C4-2B (cell line): ENCODE measurements around the gene UBN1.

ENCODE experiments used
- ZFX ChIP-seq: fragments of 450-650 bp; IDR thresholded peaks from 2 replicates; pipeline ENCODE4 v1.6.1; 2017
- TF ChIP-seq, protein P1 (sequence below): fragments of 450-650 bp; conservative IDR thresholded peaks from 2 replicates; pipeline ENCODE4 v1.5.1; 2017; ENCODE audit warnings: mild to moderate bottlenecking

DNA sequence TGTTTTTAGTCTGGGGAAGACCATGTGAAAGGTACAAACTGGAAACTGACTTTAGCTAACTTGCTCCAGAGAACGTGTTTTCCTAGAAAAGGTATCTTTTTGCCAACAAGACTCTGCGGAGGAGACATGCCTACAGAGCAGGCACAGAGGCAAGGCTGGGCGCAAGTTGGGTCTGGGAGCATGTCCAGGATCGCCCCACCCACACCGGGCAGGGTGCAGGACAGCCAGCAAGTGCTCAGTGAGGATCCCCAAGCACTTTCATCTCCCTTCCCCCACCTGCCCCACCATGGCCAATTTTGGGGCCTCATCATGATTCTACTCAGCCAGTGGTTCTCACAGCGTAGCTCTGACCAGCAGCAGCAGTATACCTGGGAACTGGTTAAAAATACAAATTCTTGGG, 26.6 kb upstream of the UBN1 start:
- TF ChIP-seq, protein P1, sequence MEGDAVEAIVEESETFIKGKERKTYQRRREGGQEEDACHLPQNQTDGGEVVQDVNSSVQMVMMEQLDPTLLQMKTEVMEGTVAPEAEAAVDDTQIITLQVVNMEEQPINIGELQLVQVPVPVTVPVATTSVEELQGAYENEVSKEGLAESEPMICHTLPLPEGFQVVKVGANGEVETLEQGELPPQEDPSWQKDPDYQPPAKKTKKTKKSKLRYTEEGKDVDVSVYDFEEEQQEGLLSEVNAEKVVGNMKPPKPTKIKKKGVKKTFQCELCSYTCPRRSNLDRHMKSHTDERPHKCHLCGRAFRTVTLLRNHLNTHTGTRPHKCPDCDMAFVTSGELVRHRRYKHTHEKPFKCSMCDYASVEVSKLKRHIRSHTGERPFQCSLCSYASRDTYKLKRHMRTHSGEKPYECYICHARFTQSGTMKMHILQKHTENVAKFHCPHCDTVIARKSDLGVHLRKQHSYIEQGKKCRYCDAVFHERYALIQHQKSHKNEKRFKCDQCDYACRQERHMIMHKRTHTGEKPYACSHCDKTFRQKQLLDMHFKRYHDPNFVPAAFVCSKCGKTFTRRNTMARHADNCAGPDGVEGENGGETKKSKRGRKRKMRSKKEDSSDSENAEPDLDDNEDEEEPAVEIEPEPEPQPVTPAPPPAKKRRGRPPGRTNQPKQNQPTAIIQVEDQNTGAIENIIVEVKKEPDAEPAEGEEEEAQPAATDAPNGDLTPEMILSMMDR, result no peak
- TF ChIP-seq ZFX, result no peak
